Parathyroid adenoma (tissue), 2 donors: ENCODE results near the gene SLC27A6.

Experiments
- H2AFZ ChIP-seq: fragments of 300-600 bp; sonication (generic); one replicate; pipeline ENCODE4 v1.7.0; 2017; ENCODE audit warnings: antibody characterized with exemption, mild to moderate bottlenecking
- H3K27ac ChIP-seq: fragments of 300-600 bp; sonication (generic); one replicate; pipeline ENCODE4 v1.7.0; 2017
- H3K27me3 ChIP-seq: fragments of 300-600 bp; sonication (generic); one replicate; pipeline ENCODE4 v1.7.0; 2017; ENCODE audit warnings: low read length; ENCODE audit not compliant: control insufficient read depth, insufficient read depth
- H3K36me3 ChIP-seq: fragments of 300-600 bp; sonication (generic); one replicate; pipeline ENCODE4 v1.7.0; 2017; ENCODE audit warnings: low read length; ENCODE audit not compliant: control insufficient read depth, insufficient read depth
- H3K4me1 ChIP-seq: fragments of 300-600 bp; sonication (generic); one replicate; pipeline ENCODE4 v1.7.0; 2017; ENCODE audit warnings: control low read depth
- H3K4me2 ChIP-seq: fragments of 300-600 bp; sonication (generic); one replicate; pipeline ENCODE4 v1.7.0; 2017; ENCODE audit warnings: low read length
- H3K4me3 ChIP-seq: fragments of 300-600 bp; sonication (generic); one replicate; pipeline ENCODE4 v1.7.0; 2017; ENCODE audit warnings: low read depth, low read length
- H3K79me2 ChIP-seq: fragments of 300-600 bp; sonication (generic); one replicate; pipeline ENCODE4 v1.7.0; 2017; ENCODE audit warnings: control low read depth
- H3K9ac ChIP-seq: fragments of 300-600 bp; sonication (generic); one replicate; pipeline ENCODE4 v1.7.0; 2017; ENCODE audit warnings: mild to moderate bottlenecking
- H3K9me3 ChIP-seq: fragments of 300-600 bp; sonication (generic); one replicate; pipeline ENCODE4 v1.7.0; 2017; ENCODE audit warnings: low read length; ENCODE audit not compliant: control insufficient read depth
- CTCF ChIP-seq: fragments of 300-600 bp; sonication (generic); IDR thresholded peaks from one replicate; pipeline ENCODE4 v1.7.0; 2017; ENCODE audit warnings: antibody characterized with exemption, mild to moderate bottlenecking
- donor health status: primary hyperparathyroidism.

The SLC27A6 gene

GRCh38 chr5:129053438-129053837, 88.2 kb downstream of the SLC27A6 start:
- H3K79me2 ChIP-seq = no peaks in the 10 kb centered on the region
- no peaks in the 10 kb centered on the region for H3K36me3 ChIP-seq
- H3K4me3 ChIP-seq = no peak overlapping the region
- H2AFZ ChIP-seq = no peak overlapping the region
- no peaks in the 10 kb centered on the region for H3K4me1 ChIP-seq
- H3K27me3 ChIP-seq = no peaks in the 10 kb centered on the region
- no peak overlapping the region for H3K9ac ChIP-seq
- H3K4me2 ChIP-seq = no peak overlapping the region
- no peak overlapping the region for H3K27ac ChIP-seq
- TF ChIP-seq CTCF = no peak
- H3K9me3 ChIP-seq = no peaks in the 10 kb centered on the region

- Histone ChIP-seq H3K27ac (no peak overlapping the region), H3K27me3 (no peaks in the 10 kb centered on the region), H3K36me3 (no peaks in the 10 kb centered on the region), H3K9ac (no peak overlapping the region), H3K4me3 (no peak overlapping the region), H2AFZ (no peak overlapping the region), H3K9me3 (no peaks in the 10 kb centered on the region), H3K4me1 (no peaks in the 10 kb centered on the region), H3K4me2 (no peak overlapping the region), H3K79me2 (no peaks in the 10 kb centered on the region)
- no peak for TF ChIP-seq CTCF
Observed at GRCh38 chr5:129057329-129057728, 92.0 kb downstream of the SLC27A6 start.

- H3K4me2 ChIP-seq = no peak overlapping the region
- no peaks in the 10 kb centered on the region for H3K9me3 ChIP-seq
- H3K4me1 ChIP-seq = no peaks in the 10 kb centered on the region
- H3K27ac ChIP-seq = no peak overlapping the region
- no peak overlapping the region for H2AFZ ChIP-seq
- no peak overlapping the region for H3K4me3 ChIP-seq
- no peaks in the 10 kb centered on the region for H3K27me3 ChIP-seq
- H3K9ac ChIP-seq = no peak overlapping the region
- no peaks in the 10 kb centered on the region for H3K36me3 ChIP-seq
- no peak for TF ChIP-seq CTCF
- H3K79me2 ChIP-seq = no peaks in the 10 kb centered on the region
Observed at GRCh38 chr5:129061849-129062248, 96.6 kb downstream of the SLC27A6 start.

- Histone ChIP-seq H3K4me3 (no peak overlapping the region), H3K27me3 (no peaks in the 10 kb centered on the region), H3K4me1 (no peaks in the 10 kb centered on the region), H3K4me2 (no peak overlapping the region), H3K79me2 (no peaks in the 10 kb centered on the region), H3K9ac (no peak overlapping the region), H3K9me3 (no peaks in the 10 kb centered on the region), H3K27ac (no peak overlapping the region), H2AFZ (peak overlapping the region; percentile 23), H3K36me3 (no peaks in the 10 kb centered on the region)
- TF ChIP-seq CTCF = no peak
Observed at GRCh38 chr5:129063483-129064113, 98.3 kb downstream of the SLC27A6 start.

GRCh38 chr5:129065721-129066120, 100.4 kb downstream of the SLC27A6 start:
- H3K27ac ChIP-seq = no peak overlapping the region
- no peak overlapping the region for H3K9ac ChIP-seq
- no peaks in the 10 kb centered on the region for H3K9me3 ChIP-seq
- no peaks in the 10 kb centered on the region for H3K36me3 ChIP-seq
- H3K79me2 ChIP-seq = no peaks in the 10 kb centered on the region
- H3K4me1 ChIP-seq = no peaks in the 10 kb centered on the region
- H3K4me2 ChIP-seq = no peak overlapping the region
- no peak for TF ChIP-seq CTCF
- no peak overlapping the region for H3K4me3 ChIP-seq
- H2AFZ ChIP-seq = no peak overlapping the region
- H3K27me3 ChIP-seq = no peaks in the 10 kb centered on the region
